ENCODE results near the gene SUCLG2.

SUCLG2 gene, protein sequence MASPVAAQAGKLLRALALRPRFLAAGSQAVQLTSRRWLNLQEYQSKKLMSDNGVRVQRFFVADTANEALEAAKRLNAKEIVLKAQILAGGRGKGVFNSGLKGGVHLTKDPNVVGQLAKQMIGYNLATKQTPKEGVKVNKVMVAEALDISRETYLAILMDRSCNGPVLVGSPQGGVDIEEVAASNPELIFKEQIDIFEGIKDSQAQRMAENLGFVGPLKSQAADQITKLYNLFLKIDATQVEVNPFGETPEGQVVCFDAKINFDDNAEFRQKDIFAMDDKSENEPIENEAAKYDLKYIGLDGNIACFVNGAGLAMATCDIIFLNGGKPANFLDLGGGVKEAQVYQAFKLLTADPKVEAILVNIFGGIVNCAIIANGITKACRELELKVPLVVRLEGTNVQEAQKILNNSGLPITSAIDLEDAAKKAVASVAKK

GRCh38 chr3:67654099-67654843 is at the start of gene SUCLG2:
TSS of gene SUCLG2 (minus strand) at chr3:67654612. CDS start at chr3:67654586, 26 bp downstream.
- DNase-seq = peak; percentile 59 to 94 (median 85)
- intact Hi-C loops (cut with DNase I) = no loop called here

- intact Hi-C loops (cut with DNase I) = no loop called here
- no peak for DNase-seq
These were observed 46.2 kb upstream of the SUCLG2 start for GRCh38 chr3:67700596-67700995.

DNA sequence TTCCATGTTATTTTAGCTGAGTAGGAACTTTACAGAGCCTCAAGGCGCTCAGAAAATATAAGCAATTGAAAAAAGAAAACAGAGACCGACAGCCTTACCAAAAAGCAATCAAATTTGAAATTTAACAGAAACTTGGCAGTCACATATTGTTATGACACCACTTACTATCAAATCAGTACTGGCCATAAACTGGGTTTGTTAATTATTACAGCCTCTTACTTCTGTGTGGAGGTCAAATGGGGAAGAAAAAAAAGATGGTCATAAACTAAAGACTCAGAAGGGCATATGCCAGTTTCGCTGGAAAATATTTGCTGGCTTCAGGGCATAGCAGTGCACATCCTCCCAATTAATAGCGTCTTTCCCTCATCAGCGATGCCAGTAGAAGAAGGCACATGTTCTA is 45.5 kb upstream of the SUCLG2 start:
- intact Hi-C loops (cut with DNase I) = no loop called here
- no peak for DNase-seq

- intact Hi-C loops (cut with DNase I) = no loop called here
- no peak for DNase-seq
These were observed 38.2 kb upstream of the SUCLG2 start for GRCh38 chr3:67692621-67693020.

- no peak for DNase-seq
- intact Hi-C loops (cut with DNase I) = no loop called here
These were observed 37.5 kb upstream of the SUCLG2 start for GRCh38 chr3:67691926-67692325.

DNA sequence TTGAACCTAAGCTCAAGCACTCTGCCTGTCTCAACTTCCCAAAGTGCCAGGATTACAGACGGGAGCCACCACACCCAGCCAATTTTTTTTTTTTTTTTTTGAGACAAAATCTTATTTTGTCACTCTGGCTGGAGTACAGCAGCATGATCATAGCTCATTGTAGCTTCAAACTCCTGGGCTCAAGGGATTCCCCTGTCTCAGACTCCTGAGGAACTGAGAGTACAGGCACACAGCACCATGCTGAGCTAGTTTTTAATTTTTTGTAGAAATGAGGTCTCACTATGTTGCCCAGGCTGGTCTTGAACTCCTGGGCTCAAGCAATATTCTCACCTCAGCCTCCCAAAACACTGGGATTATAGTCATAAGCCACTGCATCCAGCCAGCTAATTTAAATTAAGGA is 36.8 kb upstream of the SUCLG2 start:
- intact Hi-C loops (cut with DNase I) = no loop called here

GRCh38 chr3:67689806-67690205 is 35.4 kb upstream of the SUCLG2 start:
- no peak for DNase-seq
- intact Hi-C loops (cut with DNase I) = no loop called here

More for the DNA sequence above, 36.8 kb upstream of the SUCLG2 start:
- DNase-seq = no peak

- intact Hi-C loops (cut with DNase I) = no loop called here
- DNase-seq = no peak
These were observed 33.8 kb upstream of the SUCLG2 start for GRCh38 chr3:67688231-67688630.

GRCh38 chr3:67686069-67686468 is 31.7 kb upstream of the SUCLG2 start:
- DNase-seq = no peak
- intact Hi-C loops (cut with DNase I) = no loop called here

DNA sequence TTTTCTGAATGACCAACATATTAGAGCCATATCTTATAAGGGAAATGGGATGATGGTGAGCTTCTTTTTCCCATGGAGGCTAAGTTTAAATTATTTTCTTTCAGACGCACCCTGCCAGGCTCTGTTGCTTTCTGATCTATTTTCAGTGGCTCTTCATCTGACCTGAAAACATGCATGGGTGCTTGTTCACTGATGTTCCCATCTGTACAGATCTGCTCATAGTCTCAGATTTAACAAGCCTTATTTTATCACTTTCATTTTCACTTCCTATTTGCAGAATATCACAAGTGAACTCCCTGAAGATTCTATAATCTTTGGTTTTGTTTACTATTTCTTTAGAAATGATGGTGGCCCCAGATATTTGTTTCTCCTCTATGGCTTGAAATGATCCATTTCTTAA is 31.1 kb upstream of the SUCLG2 start:
- intact Hi-C loops (cut with DNase I) = no loop called here

GRCh38 chr3:67684211-67684610 is 29.8 kb upstream of the SUCLG2 start:
- DNase-seq = no peak
- intact Hi-C loops (cut with DNase I) = no loop called here

More for the DNA sequence above, 31.1 kb upstream of the SUCLG2 start:
- DNase-seq = no peak

DNA sequence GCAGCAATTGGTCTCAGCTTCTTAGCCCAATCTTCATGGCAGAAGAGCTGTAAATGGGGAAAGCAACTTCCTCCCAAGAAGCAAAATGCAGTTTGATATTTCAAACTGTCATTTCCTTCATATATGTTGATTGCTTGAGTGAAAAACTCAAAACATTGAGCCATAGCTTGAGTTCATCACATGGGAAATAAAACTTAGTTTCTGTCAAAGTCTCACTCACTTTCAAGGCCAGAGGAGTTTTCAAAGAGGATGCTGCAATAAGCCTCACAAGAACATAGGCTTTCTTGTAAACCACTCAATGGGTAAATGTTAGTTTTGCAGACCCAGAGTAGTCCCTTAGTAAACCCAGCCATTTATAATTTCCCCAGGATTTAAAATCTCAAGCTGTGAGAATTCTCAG is 29.1 kb upstream of the SUCLG2 start:
- intact Hi-C loops (cut with DNase I) = no loop called here
- no peak for DNase-seq

DNA sequence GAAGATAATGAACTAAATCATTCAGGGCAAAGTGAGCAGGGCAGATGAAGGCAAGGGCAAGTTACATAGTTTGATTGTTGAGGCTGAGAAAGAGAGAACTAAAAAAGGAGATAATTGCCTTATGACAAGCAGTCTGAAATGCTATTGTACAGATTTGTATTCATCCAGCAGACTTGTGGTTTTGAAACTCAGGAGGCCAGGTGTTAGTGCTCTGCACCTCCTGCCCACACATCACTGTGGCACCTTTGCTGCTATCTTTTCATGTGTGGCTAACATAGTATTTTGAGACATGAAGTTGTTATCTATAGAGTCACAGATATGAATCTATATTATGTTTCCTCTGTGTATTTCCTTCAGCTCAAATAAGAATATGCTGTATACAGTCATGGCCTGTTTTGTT is 24.3 kb upstream of the SUCLG2 start:
- intact Hi-C loops (cut with DNase I) = no loop called here
- DNase-seq = no peak

DNA sequence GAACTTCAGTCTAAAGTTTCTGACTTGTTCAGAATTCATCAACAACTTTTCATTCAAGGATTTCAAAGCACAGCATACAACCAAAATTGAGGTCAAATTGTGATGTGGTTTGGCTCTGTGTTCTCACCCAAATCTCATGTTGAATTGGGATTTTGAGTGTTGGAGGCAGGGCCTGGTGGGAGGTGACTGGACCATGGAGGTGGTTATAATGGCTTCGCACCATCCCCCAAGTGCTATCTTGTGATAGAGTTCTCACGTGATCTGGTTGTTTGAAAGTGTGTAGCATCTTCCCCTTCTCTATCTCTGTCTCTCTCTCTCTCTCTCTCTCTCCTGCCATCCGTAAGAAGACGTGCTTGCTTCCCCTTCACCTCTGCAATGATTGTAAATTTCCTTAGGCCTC is 19.6 kb upstream of the SUCLG2 start:
- intact Hi-C loops (cut with DNase I) = no loop called here
- DNase-seq = no peak

- intact Hi-C loops (cut with DNase I) = no loop called here
- no peak for DNase-seq
These were observed 8.3 kb upstream of the SUCLG2 start for GRCh38 chr3:67662733-67663132.

DNA sequence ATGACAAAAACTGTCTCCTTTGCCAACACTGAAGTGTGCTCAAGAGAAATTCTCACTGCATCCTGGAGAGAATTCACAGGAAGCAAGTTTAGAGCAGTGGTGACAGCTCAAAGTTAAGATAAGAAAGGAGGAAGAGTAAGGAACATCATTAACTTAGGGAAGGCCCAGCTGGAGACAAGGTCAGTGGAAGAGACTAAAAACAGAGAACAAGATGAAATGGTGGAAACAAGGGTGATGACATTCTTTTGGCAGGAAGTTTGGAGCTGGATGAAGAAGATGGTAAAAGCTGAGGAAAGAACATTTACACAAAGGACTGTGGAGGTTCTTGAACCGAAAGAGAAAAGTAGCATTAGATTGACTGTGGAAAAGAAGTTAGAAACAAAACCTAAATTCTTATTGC is 6.7 kb upstream of the SUCLG2 start:
- intact Hi-C loops (cut with DNase I) = no loop called here
- no peak for DNase-seq

- intact Hi-C loops (cut with DNase I) = no loop called here
- no peak for DNase-seq
These were observed 2.8 kb upstream of the SUCLG2 start for GRCh38 chr3:67657192-67657591.

DNA sequence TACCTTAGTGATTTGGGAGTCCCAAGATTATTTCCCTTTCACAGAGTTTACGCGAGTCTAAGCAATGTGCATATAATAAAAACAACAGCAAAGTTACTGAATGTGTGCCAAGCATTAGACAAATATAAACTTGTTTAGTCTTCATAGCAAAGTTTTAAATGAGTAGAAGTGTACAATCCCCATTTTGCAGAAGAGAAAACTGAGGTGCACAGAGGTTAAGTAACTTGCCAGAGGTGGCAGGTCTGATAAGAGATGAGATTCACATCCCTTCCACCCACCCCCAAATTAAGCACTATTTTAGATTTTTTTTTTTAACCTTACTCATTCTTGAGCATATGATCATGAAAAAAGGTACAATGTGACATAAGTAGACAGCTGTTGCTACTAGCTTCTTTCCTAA is 2.2 kb upstream of the SUCLG2 start:
- intact Hi-C loops (cut with DNase I) = no loop called here
- no peak for DNase-seq

- peak in 7 of 42 donors; percentile 2 to 29 (median 13) for DNase-seq
- intact Hi-C loops (cut with DNase I) = no loop called here
These were observed 1.1 kb upstream of the SUCLG2 start for GRCh38 chr3:67655364-67656121.

GRCh38 chr3:67654844-67655177 is 399 bp upstream of the SUCLG2 start:
- no peak for DNase-seq
- intact Hi-C loops (cut with DNase I) = no loop called here

Data from head of caudate nucleus (tissue), 42 donors.